RWPE1 (cell line): ENCODE data around the gene BTBD9.

Experiments used
- CTCF ChIA-PET: fragments of 350-600 bp; sonication (Branson Sonifier 250); formaldehyde crosslinking; extraction: SDS; loops from one replicate; lab custom pipeline; 2021; lab: Yijun Ruan, JAX
- POLR2A ChIA-PET: fragments of 400-600 bp; formaldehyde crosslinking; extraction: SDS; loops from one replicate; lab custom pipeline; 2020; ENCODE audit warnings: antibody characterized with exemption; ENCODE audit not compliant: low non-redundant PET; lab: Yijun Ruan, JAX
- DNase-seq: peaks from one replicate; pipeline ENCODE4 v3.0.0; 2012; ENCODE audit warnings: low spot score
- H3K27ac ChIP-seq: fragments of 450-650 bp; 2 replicates; pipeline ENCODE4 v1.5.1; 2017
- TF ChIP-seq, protein P1 (sequence below): fragments of 450-650 bp; conservative IDR thresholded peaks from 2 replicates; pipeline ENCODE4 v1.5.1; 2017; ENCODE audit warnings: low read depth, mild to moderate bottlenecking

Gene BTBD9

DNA sequence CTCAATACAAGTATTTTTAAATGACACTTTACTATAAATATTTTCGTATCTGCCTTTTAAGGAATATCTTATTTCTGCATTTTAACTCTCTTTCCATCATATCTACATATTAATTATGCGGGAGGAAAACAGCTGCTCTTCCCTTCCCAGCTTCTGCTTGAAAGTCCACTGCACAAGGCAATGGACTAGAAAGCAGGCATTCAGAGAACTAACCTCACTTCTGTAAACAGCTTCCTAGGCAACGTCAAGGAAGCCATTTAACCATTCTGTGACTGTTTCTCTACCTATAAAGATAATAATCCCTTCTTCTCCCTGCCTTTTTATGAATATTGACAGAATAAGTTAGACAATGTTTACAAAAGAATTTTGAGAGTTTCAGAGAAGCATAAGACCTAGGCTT, 319.4 kb downstream of the BTBD9 start:
- TF ChIP-seq, protein P1, sequence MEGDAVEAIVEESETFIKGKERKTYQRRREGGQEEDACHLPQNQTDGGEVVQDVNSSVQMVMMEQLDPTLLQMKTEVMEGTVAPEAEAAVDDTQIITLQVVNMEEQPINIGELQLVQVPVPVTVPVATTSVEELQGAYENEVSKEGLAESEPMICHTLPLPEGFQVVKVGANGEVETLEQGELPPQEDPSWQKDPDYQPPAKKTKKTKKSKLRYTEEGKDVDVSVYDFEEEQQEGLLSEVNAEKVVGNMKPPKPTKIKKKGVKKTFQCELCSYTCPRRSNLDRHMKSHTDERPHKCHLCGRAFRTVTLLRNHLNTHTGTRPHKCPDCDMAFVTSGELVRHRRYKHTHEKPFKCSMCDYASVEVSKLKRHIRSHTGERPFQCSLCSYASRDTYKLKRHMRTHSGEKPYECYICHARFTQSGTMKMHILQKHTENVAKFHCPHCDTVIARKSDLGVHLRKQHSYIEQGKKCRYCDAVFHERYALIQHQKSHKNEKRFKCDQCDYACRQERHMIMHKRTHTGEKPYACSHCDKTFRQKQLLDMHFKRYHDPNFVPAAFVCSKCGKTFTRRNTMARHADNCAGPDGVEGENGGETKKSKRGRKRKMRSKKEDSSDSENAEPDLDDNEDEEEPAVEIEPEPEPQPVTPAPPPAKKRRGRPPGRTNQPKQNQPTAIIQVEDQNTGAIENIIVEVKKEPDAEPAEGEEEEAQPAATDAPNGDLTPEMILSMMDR, result no peak
- CTCF ChIA-PET, result interaction anchor here (0.5 kb wide), 1 partner anchor 96 kb away, joined by 7 read pairs; no protein-coding TSS in a partner anchor
- H3K27ac ChIP-seq, result no peak overlapping the region
- POLR2A ChIA-PET, result no interaction called here
- no peak for DNase-seq

GRCh38 chr6:38319256-38320212, 320.2 kb downstream of the BTBD9 start:
- TF ChIP-seq, protein P1, result no peak
- ChIA-PET CTCF (no interaction called here), POLR2A (no interaction called here)
- no peak overlapping the region for H3K27ac ChIP-seq
- DNase-seq, result no peak

GRCh38 chr6:38316099-38316868, 323.4 kb downstream of the BTBD9 start:
- ChIA-PET POLR2A (no interaction called here), CTCF (no interaction called here)
- H3K27ac ChIP-seq, result no peak overlapping the region
- TF ChIP-seq, protein P1, result no peak
- no peak for DNase-seq

DNA sequence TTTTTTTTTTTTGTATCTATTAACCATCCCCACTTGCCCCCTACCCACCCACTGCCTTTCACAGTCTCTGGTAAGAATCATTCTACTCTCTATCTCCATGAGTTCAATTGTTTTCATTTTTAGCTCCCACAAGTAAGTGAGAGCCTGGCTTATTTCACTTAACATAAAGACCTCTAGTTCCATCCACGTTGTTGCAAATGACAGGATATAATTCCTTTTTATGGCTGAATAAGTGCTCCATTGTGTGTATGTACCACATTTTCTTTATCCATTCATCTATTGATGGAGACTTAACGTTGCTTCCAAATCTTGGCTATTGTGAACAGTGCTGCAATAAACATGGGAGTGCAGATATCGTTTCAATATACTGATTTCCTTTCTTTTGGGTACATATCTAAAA, 328.5 kb downstream of the BTBD9 start:
- H3K27ac ChIP-seq, result no peak overlapping the region
- no peak for DNase-seq
- ChIA-PET POLR2A (no interaction called here), CTCF (no interaction called here)
- TF ChIP-seq, protein P1, result no peak

DNA sequence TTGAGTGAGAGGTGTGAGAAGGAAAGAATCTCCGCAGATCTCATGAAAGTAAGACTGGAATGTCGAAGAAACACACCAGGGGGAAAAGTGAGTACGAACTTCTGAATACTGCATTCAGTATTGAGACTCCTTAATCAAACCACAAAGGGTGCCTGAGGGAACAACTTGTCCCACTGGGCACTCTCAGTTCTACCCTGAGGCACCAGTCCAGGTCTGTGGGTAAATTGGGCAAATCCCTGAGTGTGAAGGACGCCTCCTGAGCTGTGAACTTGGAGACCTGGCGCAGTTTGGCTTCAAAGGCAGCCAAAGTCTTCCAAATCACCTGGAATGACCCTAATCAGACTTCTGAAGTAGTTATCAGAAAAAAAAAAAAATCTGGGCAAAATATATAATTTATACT, 329.7 kb downstream of the BTBD9 start:
- ChIA-PET CTCF (no interaction called here), POLR2A (no interaction called here)
- DNase-seq, result no peak
- TF ChIP-seq, protein P1, result no peak
- H3K27ac ChIP-seq, result no peak overlapping the region

DNA sequence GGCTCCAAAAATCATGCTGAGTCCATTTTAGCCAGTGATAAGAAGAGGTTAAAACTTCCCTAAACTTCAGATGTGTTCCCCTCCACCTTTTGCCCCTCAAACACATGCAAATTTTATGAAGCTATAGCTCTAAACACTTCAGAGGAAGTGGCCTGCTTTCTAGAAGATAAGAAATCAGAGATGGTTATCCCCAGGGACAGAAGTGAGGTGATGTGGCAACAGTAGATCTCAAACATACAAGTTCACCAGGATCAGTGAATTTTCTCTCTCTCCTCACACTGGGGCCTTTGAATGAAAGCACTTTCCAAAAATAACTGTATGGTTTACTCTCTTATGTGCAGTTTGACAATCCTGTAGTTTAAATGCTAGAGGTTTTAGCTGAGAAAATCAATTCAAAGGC, 332.0 kb downstream of the BTBD9 start:
- TF ChIP-seq, protein P1, result no peak
- H3K27ac ChIP-seq, result no peak overlapping the region
- ChIA-PET CTCF (no interaction called here), POLR2A (no interaction called here)
- no peak for DNase-seq
